DOHH2 (cell line): ENCODE measurements around the gene HTRA3.

Experiments
- H3F3A ChIP-seq: fragments of 200-600 bp; sonication (generic), shearing (Covaris generic); 2 replicates; pipeline ENCODE4 v1.6.0; 2016; ENCODE audit warnings: antibody characterized with exemption, mild to moderate bottlenecking; ENCODE audit not compliant: control insufficient read depth, insufficient read depth
- H3K27ac ChIP-seq: fragments of 200-600 bp; sonication (generic); 2 replicates; pipeline ENCODE4 v1.5.1; 2014; ENCODE audit warnings: low read depth, mild to moderate bottlenecking, low read length, moderate library complexity
- H3K27me3 ChIP-seq: fragments of 200-600 bp; sonication (generic); 2 replicates; pipeline ENCODE4 v1.6.1; 2014; ENCODE audit warnings: mild to moderate bottlenecking, low read length, mixed read lengths; ENCODE audit not compliant: control insufficient read depth
- H3K36me3 ChIP-seq: fragments of 200-600 bp; sonication (generic); 2 replicates; pipeline ENCODE4 v1.6.1; 2014; ENCODE audit warnings: mild to moderate bottlenecking, low read length, moderate library complexity, mixed read lengths; ENCODE audit not compliant: control insufficient read depth
- H3K4me1 ChIP-seq: fragments of 200-600 bp; sonication (generic); 2 replicates; pipeline ENCODE4 v1.6.1; 2014; ENCODE audit warnings: mild to moderate bottlenecking, low read length, mixed read lengths; ENCODE audit not compliant: control insufficient read depth
- H3K4me2 ChIP-seq: fragments of 200-600 bp; sonication (generic); 2 replicates; pipeline ENCODE4 v1.6.0; 2014; ENCODE audit warnings: mild to moderate bottlenecking, low read length, moderate library complexity
- H3K4me3 ChIP-seq: fragments of 200-600 bp; sonication (generic); 2 replicates; pipeline ENCODE4 v1.5.1; 2014; ENCODE audit warnings: mild to moderate bottlenecking, low read length, mixed read lengths
- H3K79me2 ChIP-seq: fragments of 200-600 bp; sonication (generic); 2 replicates; pipeline ENCODE4 v1.6.1; 2014; ENCODE audit warnings: mild to moderate bottlenecking, low read length, mixed read lengths; ENCODE audit not compliant: control insufficient read depth
- H3K9me2 ChIP-seq: fragments of 200-600 bp; sonication (generic); replicated peaks from 2 replicates; pipeline ENCODE4 v1.6.1; 2014; ENCODE audit warnings: mild to moderate bottlenecking, low read length, mixed read lengths; ENCODE audit not compliant: control insufficient read depth
- H3K9me3 ChIP-seq: fragments of 200-600 bp; sonication (generic); 2 replicates; pipeline ENCODE4 v1.6.1; 2014; ENCODE audit warnings: antibody characterized with exemption, low read length, mixed read lengths; ENCODE audit not compliant: control insufficient read depth, insufficient read depth
- H4K20me1 ChIP-seq: fragments of 200-600 bp; sonication (generic); 2 replicates; pipeline ENCODE4 v1.6.0; 2014; ENCODE audit warnings: low read depth, mild to moderate bottlenecking, antibody characterized with exemption, low read length, moderate library complexity; ENCODE audit not compliant: control insufficient read depth, insufficient read depth
- CTCF ChIP-seq: fragments of 200-600 bp; sonication (generic); IDR thresholded peaks from one replicate; pipeline ENCODE4 v1.5.1; 2014; ENCODE audit warnings: antibody characterized with exemption, mild to moderate bottlenecking, low read depth, low read length; ENCODE audit not compliant: poor library complexity, severe bottlenecking
- EZH2phosphoT487 ChIP-seq: fragments of 200-600 bp; sonication (generic); IDR thresholded peaks from 2 replicates; pipeline ENCODE4 v1.6.1; 2017; ENCODE audit warnings: borderline replicate concordance, mild to moderate bottlenecking, antibody characterized with exemption, low read length, moderate library complexity, mixed read lengths

HTRA3 gene

DNA sequence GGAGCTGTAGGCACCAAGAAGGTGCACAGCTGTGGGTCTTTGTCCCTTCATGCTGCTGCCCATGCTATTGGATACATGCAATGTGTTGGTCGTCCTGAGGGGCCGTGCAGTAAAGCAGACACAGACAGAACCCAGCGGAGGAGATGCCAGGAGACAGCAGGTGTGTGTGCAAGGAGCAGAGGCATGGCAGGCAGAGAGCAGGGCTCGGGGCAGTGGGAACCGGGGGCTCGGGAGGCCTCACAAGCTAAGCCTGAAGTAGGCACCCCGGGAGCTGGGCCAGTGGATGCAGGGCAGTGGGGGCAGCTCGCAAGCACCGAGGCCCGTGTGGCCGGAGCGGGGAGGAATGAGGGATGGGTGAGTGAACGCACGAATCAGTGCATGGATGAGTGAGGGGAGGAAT is 13.2 kb downstream of the HTRA3 start:
- Histone ChIP-seq H3K4me3 (no peak overlapping the region), H3K79me2 (no peaks in the 10 kb centered on the region), H3K4me1 (no peaks in the 10 kb centered on the region), H3K36me3 (no peaks in the 10 kb centered on the region), H3K4me2 (no peak overlapping the region), H3K9me2 (no peaks in the 10 kb centered on the region), H3F3A (no peaks in the 10 kb centered on the region), H4K20me1 (no peaks in the 10 kb centered on the region), H3K9me3 (no peaks in the 10 kb centered on the region), H3K27me3 (no peaks in the 10 kb centered on the region), H3K27ac (no peak overlapping the region)
- TF ChIP-seq EZH2phosphoT487 (no peak), CTCF (no peak)

DNA sequence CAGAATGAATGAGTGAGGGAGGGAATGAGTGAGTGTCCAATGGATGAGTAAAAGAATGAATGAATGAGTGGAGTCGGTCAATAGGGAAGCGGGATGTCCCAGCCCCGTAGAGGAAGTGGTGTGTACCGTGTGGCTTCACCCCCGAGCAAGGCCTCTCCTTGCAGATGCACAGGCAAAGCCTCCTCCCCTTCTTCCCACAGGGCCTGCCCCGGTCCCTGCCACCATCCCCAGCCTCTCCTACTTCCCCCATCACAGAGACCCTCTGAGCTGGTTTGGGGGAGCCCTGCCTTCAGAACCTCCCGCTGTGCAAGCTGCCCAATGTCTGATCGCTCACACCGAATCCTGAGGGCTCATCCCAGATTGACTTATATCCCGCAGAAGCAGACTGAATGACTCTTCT is 13.6 kb downstream of the HTRA3 start:
- H3K9me2 ChIP-seq = no peaks in the 10 kb centered on the region
- H3K27me3 ChIP-seq = no peaks in the 10 kb centered on the region
- H3K36me3 ChIP-seq = no peaks in the 10 kb centered on the region
- TF ChIP-seq CTCF (no peak), EZH2phosphoT487 (no peak)
- no peaks in the 10 kb centered on the region for H3K9me3 ChIP-seq
- H3K27ac ChIP-seq = no peak overlapping the region
- H4K20me1 ChIP-seq = no peaks in the 10 kb centered on the region
- H3F3A ChIP-seq = no peaks in the 10 kb centered on the region
- H3K4me1 ChIP-seq = no peaks in the 10 kb centered on the region
- H3K79me2 ChIP-seq = no peaks in the 10 kb centered on the region
- no peak overlapping the region for H3K4me3 ChIP-seq
- H3K4me2 ChIP-seq = no peak overlapping the region

DNA sequence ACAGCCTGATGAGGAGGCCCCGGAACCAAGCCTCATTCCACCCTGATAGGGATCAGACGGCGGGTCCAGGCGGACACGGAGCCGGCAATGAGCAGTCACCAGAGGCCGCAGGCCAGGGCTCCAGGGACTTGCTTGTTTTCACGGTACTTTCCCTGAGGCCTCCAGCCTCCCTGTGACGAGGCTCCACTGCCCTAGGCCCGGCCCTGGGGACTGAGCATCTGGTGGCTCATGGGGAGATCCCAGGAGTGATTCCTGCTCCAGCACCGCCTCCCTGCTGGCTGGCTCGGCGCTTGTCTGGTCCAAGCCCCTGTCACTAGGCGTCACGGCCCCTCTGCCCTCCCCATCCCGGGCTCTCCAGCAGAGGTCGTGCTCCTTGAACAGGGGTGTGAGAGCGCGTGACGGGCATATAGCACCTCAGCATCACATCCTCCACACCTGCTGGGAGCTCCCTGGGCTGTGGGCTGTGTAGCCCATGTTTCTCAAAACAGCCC is 14.1 kb downstream of the HTRA3 start:
- Histone ChIP-seq H3K4me1 (no peaks in the 10 kb centered on the region), H3K27ac (no peak overlapping the region), H3K4me3 (no peak overlapping the region), H4K20me1 (no peaks in the 10 kb centered on the region), H3K27me3 (no peaks in the 10 kb centered on the region), H3K79me2 (no peaks in the 10 kb centered on the region), H3K9me2 (no peaks in the 10 kb centered on the region), H3K4me2 (no peak overlapping the region), H3K36me3 (no peaks in the 10 kb centered on the region), H3K9me3 (no peaks in the 10 kb centered on the region), H3F3A (no peaks in the 10 kb centered on the region)
- TF ChIP-seq CTCF = no peak
- TF ChIP-seq EZH2phosphoT487 = no peak
